Adrenal gland (tissue), 12 donors: ENCODE data around the gene COL23A1. TPM values are rescaled to one million over a fixed set of nuclear protein-coding genes. Genes with fewer than 3 reads are reported as not detected.
A peak's percentile ranks its signal among the peaks of the same experiment; 100 is the strongest.

Experiments used
- DNase-seq, 7 donors: peaks; one replicate each; pipeline ENCODE4 v3.0.0-alpha.2; 2019 to 2020
- H3K27ac ChIP-seq, 5 donors: fragments of 200-600 bp; sonication (generic) in 4 of 5; 1 replicate in 3 of 5; 2 replicates in 2 of 5; pipeline versions ENCODE4 v1.5.1 to v1.8.0; 2016 to 2020; ENCODE audit warnings: mild to moderate bottlenecking in 1 of 5
- H3K27me3 ChIP-seq: fragments of 200-600 bp; 2 replicates; pipeline ENCODE4 v1.8.0; 2021
- H3K36me3 ChIP-seq, 2 donors: fragments of 200-600 bp; replicated peaks in 1 of 2; 1 replicate in 1 of 2; 2 replicates in 1 of 2; pipeline versions ENCODE4 v1.5.1 to v1.8.0; 2018 to 2022
- H3K4me1 ChIP-seq, 2 donors: fragments of 200-600 bp; replicated peaks in 1 of 2; 1 replicate in 1 of 2; 2 replicates in 1 of 2; pipeline versions ENCODE4 v1.5.1 to v1.8.0; 2018 to 2021
- H3K4me3 ChIP-seq, 4 donors: fragments of 200-600 bp; sonication (generic) in 3 of 4; one replicate each; pipeline ENCODE4 v1.5.1; 2016 to 2018
- H3K9me3 ChIP-seq, 3 donors: fragments of 200-600 bp; sonication (generic) in 1 of 3; replicated peaks in 1 of 3; 1 replicate in 2 of 3; 2 replicates in 1 of 3; pipeline versions ENCODE4 v1.5.1 to v1.8.0; 2016 to 2021
- POLR2A ChIP-seq, 2 donors: fragments of 450-650 bp; IDR thresholded peaks; one replicate each; pipeline ENCODE4 v1.6.1; 2017; ENCODE audit warnings: antibody characterized with exemption in 2 of 2, mild to moderate bottlenecking in 2 of 2, moderate library complexity in 1 of 2
- WGBS, 4 donors: extraction: QIAGEN DNeasy Blood & Tissue Kit in 2 of 4; methylation state at CpG; one replicate each; pipeline versions ENCODE4 v1.1.5 to v1.1.7; 2013 to 2017; 5-methylcytosine and 5-hydroxymethylcytosine counted together
- intact Hi-C, 2 donors: fragments of 100-400 bp; cut with DNase I; formaldehyde crosslinking; loops; one replicate each; pipeline versions ENCODE4 v1.14.1 to v1.15.0; 2022 to 2023
- polyA plus RNA-seq, 3 donors: library from polyadenylated mRNA; stranded (reverse); fragments of 200-250 nt in 2 of 3; fragments of 350-450 nt in 1 of 3; fragmentation: Illumina TruSeq in 1 of 3; extraction: RNeasy Lipid Tissue Mini Kit (QIAGEN cat#74804) in 1 of 3; gene quantifications; one replicate each; pipeline ENCODE4 v1.2.3, GENCODE V29; 2013 to 2014
- total RNA-seq, 9 donors: library from RNA; depleted of rRNA in 4 of 9; stranded (reverse); fragments of >200 nt in 4 of 9; fragments of 120-200 nt in 1 of 9; fragmentation: NEBNext Ultra II Directional in 1 of 9; extraction: Animal tissue kit (Norgen Biotek cat#: 25700) in 1 of 9; gene quantifications; one replicate each; pipeline versions ENCODE4 v1.1.0 to v1.2.4, GENCODE V29; 2013 to 2023
- TF ChIP-seq, protein P1 (sequence below), 6 experiments: fragments of 450-650 bp in 4 of 6; fragments of 200-600 bp in 2 of 6; sonication (generic) in 1 of 6; IDR thresholded peaks; 1 replicate in 5 of 6; 2 replicates in 1 of 6; pipeline versions ENCODE4 v1.5.1 to v1.8.0; 2016 to 2021; ENCODE audit warnings: antibody characterized with exemption in 6 of 6, mild to moderate bottlenecking in 2 of 6, moderate library complexity in 1 of 6
- donor health status: healthy with polysubstance abuse.
- donor health status: Bipolar disorder and iron deficiency.
- donor health status: DM: yes; HTN: yes; CAD: no.
- donor health status: DM: no; HTN: no; CAD: no.
- donor health status: DM: no; HTN: no; CAD: no.
- donor health status: DM: yes; HTN: yes; CAD: no.

Gene COL23A1
- total and polyA plus RNA-seq, 12 donors, result 0.09 to 4.4 (median 0.88) TPM

DNA sequence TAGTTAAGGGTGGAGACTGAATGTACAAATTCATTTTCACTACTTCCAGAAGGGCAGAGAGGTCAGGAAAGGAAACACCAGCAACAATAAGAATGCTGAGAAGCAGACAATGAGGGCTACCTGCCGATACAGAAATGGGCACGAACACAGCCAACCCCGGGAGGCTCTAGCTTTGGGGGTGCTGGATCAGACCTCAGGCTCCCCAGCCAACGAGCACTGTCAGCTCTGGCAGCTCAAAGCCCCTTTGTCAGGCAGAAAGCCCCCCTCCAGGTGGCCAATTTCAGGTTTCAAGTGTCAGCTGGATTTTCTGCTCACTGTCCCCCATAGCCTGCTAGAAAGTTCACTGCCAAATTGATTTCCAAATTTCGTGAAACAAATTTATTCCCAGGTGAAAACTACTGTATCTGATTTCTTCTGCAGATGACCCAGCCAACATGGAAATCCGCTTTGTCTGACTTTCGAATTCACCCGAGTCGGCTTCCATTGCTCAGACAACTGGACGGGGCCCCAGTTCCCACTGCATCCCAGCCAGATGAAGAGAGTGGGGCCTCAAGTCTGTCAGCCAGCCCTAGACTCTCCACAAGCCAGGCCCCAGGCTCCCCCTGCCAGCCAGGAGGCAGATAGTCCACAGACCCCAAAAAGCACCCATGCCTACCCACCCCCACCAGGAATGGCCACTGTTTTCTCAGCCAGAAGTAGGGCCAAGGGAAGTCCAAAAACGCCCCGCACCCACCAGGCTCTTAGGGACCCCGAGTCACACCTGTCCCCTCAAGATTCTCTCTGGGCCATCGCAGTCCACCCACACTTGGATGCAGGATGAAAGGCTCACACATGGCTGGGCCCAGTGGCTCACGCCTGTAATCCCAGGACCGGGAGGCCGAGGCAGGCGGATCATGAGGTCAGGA is 261.1 kb downstream of the COL23A1 start:
- Histone ChIP-seq H3K27ac (no peak overlapping the region), H3K27me3 (no peaks in the 10 kb centered on the region), H3K36me3 (no peaks in the 10 kb centered on the region), H3K9me3 (no peaks in the 10 kb centered on the region), H3K4me3 (no peak overlapping the region), H3K4me1 (no peaks in the 10 kb centered on the region)
- 82 to 95% (median 89%) methylated on average over 17 to 18 of the region's 18 CpGs for WGBS, 4 donors
- TF ChIP-seq, protein P1, sequence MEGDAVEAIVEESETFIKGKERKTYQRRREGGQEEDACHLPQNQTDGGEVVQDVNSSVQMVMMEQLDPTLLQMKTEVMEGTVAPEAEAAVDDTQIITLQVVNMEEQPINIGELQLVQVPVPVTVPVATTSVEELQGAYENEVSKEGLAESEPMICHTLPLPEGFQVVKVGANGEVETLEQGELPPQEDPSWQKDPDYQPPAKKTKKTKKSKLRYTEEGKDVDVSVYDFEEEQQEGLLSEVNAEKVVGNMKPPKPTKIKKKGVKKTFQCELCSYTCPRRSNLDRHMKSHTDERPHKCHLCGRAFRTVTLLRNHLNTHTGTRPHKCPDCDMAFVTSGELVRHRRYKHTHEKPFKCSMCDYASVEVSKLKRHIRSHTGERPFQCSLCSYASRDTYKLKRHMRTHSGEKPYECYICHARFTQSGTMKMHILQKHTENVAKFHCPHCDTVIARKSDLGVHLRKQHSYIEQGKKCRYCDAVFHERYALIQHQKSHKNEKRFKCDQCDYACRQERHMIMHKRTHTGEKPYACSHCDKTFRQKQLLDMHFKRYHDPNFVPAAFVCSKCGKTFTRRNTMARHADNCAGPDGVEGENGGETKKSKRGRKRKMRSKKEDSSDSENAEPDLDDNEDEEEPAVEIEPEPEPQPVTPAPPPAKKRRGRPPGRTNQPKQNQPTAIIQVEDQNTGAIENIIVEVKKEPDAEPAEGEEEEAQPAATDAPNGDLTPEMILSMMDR (IDR thresholded peaks at IDR 0.05), result no peak
- no peak for TF ChIP-seq POLR2A (IDR thresholded peaks at IDR 0.05)
- intact Hi-C loops, result no loop called here
- no peak for DNase-seq

DNA sequence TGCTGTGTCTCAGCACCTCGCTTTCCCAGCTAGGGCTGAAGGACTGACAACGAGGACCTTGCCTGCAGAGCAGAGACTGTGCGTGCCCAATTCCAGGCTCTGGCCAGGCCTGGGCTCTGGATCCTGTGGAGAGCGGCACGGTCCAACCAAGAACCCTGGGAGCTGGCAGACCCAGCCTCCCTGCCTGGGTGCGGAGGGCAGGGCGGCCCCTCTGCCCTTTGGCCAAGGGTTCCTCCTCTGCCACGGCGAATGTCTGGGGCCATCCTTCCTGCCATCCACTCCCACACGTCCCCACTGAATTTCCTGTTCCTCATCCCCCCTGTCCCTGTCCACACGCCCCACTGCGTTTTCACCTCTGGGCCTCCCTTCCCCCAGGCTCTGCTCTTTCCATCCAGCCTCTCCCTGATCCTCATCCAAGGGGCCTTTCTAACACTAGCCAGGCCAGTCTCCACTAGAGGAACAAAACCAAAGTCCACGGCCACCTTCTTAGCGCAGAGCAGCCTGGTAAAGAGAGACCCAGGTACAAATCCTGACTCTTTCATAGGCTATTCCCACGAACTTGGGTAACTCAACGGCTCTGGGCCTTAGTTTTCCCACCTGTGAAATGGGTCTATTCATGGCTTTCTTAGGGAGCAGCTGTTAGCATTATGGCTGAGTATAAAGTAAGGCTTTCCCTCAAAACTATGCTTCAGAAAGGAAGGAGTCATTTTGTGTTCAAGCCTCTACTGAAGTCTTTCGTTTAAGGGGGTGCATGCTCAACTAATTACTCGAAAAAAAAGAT is 262.1 kb downstream of the COL23A1 start:
- no peaks in the 10 kb centered on the region for H3K27me3 ChIP-seq
- no peaks in the 10 kb centered on the region for H3K4me1 ChIP-seq
- TF ChIP-seq, protein P1 (IDR thresholded peaks at IDR 0.05), result no peak
- TF ChIP-seq POLR2A (IDR thresholded peaks at IDR 0.05), result no peak
- no peak for DNase-seq
- H3K9me3 ChIP-seq, result no peaks in the 10 kb centered on the region
- no peaks in the 10 kb centered on the region for H3K36me3 ChIP-seq
- intact Hi-C loops, result no loop called here
- WGBS, 4 donors, result 75 to 81% (median 75%) methylated on average over 9 to 18 of the region's 18 CpGs
- no peak overlapping the region for H3K4me3 ChIP-seq
- H3K27ac ChIP-seq, result no peak overlapping the region

DNA sequence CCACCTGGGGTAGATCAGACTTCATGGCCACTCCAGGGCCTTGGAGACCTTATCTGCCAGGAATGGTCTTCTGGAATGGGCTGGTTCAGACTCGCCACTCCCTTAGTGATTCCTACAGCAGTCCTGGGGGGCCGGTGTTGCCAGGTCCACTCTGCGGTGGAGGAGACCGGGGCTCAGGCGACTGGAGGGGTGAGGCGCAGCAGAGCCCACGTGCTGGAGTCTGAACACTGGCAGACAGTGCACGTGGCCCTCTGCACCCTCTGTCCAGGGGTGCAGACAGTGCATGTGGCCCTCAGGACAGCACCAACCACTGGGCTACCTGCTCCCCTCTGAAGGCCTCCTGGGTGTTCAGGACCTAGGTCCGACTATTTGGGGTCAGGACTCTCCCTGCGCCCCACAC is 262.7 kb downstream of the COL23A1 start:
- intact Hi-C loops, result no loop called here
- Histone ChIP-seq H3K9me3 (no peaks in the 10 kb centered on the region), H3K4me3 (no peak overlapping the region), H3K27ac (no peak overlapping the region), H3K36me3 (no peaks in the 10 kb centered on the region), H3K27me3 (no peaks in the 10 kb centered on the region), H3K4me1 (no peaks in the 10 kb centered on the region)
- no peak for DNase-seq
- TF ChIP-seq POLR2A (IDR thresholded peaks at IDR 0.05), result no peak
- TF ChIP-seq, protein P1 (IDR thresholded peaks at IDR 0.05), result no peak
- WGBS, 4 donors, result 72 to 79% (median 76%) methylated on average over 9 to 10 of the region's 10 CpGs

GRCh38 chr5:178326374-178326715 is 263.8 kb downstream of the COL23A1 start:
- intact Hi-C loops, result no loop called here
- Histone ChIP-seq H3K36me3 (no peaks in the 10 kb centered on the region), H3K4me1 (no peaks in the 10 kb centered on the region), H3K27me3 (no peaks in the 10 kb centered on the region), H3K4me3 (no peak overlapping the region), H3K9me3 (no peaks in the 10 kb centered on the region), H3K27ac (peak overlapping the region in 1 of 5 donors; percentile 30)
- no peak for DNase-seq
- TF ChIP-seq POLR2A (IDR thresholded peaks at IDR 0.05), result no peak
- TF ChIP-seq, protein P1 (IDR thresholded peaks at IDR 0.05), result no peak
- WGBS, 4 donors, result 38 to 44% (median 41%) methylated on average over 7 of the region's 7 CpGs
